Stimulated activated effector memory CD8-positive, alpha-beta T cell treated with anti-CD3 and anti-CD28 coated beads, Interleukin-12 subunit alpha, Interleukin-12 subunit beta, amount 100 ng/mL, for 72 hours (primary cell): ENCODE results near the gene HEPACAM.
A peak's percentile ranks its signal among the peaks of the same experiment; 100 is the strongest.

ENCODE experiments used
- ATAC-seq: fragments of 150-1000 bp; cut with Tn5 transposase; 2 replicates; pipeline ENCODE4 v1.10.0; 2021
- DNase-seq, 2 donors: peaks; one replicate each; pipeline ENCODE4 v3.0.0; 2021 to 2022; ENCODE audit warnings: low spot score in 2 of 2
- H3K27ac Mint-ChIP-seq: one replicate; pipeline ENCODE4 v1.8.0; 2022; ENCODE audit warnings: mild to moderate bottlenecking, mixed read lengths
- H3K36me3 Mint-ChIP-seq: one replicate; pipeline ENCODE4 v1.8.0; 2022; ENCODE audit warnings: mild to moderate bottlenecking, mixed read lengths
- H3K4me1 Mint-ChIP-seq: one replicate; pipeline ENCODE4 v1.8.0; 2022; ENCODE audit warnings: mixed read lengths
- H3K4me3 Mint-ChIP-seq: one replicate; pipeline ENCODE4 v1.8.0; 2022; ENCODE audit warnings: mild to moderate bottlenecking, mixed read lengths
- H3K9me3 Mint-ChIP-seq: one replicate; pipeline ENCODE4 v1.8.0; 2022; ENCODE audit warnings: mixed read lengths

The HEPACAM gene

GRCh38 chr11:124951341-124951740, 15.5 kb upstream of the HEPACAM start:
- Mint-ChIP-seq H3K36me3 (no peaks in the 10 kb centered on the region), H3K9me3 (peaks cover 7% of the 10 kb centered on the region), H3K4me3 (no peak overlapping the region), H3K4me1 (no peaks in the 10 kb centered on the region), H3K27ac (no peak overlapping the region)
- ATAC-seq, result no peak
- DNase-seq, result no peak

DNA sequence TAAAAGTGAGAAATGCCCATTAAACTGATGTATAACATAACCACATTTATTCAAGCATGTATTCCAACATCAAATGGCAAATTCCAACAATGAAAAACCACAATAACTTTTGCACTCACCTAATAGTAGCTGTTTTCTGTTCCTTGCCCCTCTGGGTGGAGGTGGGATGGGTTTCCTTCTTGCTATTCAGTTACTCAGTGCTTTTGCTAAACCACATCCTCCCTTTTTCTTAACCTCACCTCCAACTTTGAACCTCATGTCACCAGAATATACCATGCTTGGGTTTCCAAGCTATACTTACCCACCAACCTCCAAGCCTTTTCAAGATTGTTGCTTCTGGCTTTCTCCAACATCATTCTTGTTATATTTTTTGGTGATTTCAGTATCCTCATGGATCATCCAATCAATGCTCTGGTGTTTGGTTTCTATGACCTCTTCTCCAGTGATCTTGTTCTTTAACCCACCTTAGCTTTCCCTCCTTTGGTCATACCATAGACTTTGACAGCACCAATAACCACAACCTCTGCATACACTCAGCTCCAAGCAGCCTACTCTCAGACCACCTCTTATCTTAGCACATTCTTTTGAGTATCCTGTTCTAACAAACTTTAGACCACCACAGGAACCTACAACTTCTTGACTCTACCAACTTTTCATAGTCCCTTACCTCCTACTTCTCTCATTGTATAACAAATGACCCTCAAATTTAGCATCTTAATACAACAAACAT, 14.9 kb upstream of the HEPACAM start:
- Mint-ChIP-seq H3K27ac (no peak overlapping the region), H3K4me3 (no peak overlapping the region), H3K4me1 (no peaks in the 10 kb centered on the region), H3K36me3 (no peaks in the 10 kb centered on the region), H3K9me3 (peaks cover 7% of the 10 kb centered on the region)
- ATAC-seq, result peak; percentile 42
- no peak for DNase-seq

DNA sequence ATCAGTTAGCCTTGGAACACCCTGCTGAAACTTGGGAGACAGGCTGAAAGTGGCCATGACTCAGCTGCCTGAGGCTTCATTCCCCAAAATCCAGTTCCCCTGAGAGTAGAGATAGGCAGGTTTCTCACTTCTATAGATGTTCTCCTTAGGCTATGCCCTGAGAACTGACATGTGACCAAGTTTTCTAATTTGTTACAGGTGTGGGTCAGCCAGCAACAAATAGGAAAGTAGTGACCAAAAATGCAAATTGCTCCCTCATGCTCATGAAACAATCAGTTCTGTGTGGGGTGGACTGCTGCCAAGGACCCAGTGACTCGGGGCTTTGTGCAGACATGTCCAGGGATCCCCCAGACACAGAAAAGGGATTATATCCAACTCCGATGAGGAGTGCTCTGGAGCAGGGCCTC, 10.9 kb upstream of the HEPACAM start:
- DNase-seq (no peak), ATAC-seq (no peak)

DNA sequence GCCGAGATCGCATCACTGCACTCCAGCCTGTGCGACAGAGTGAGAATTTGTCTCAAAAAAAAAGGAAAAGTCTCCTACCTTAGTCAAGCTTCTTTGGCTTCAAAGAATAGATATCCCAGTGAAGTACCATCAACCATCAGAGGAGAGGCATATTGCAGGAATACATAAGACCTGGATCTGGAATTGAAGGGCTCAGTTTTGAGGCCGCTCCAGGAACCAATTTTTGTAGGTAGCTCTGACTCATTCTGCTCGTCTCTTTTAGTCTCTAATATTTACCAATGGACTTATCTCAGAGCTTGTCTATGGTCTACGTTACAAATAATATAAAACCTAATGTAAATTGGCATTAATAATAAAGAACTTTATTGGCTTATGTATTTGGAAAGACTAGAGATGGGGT, 10.0 kb upstream of the HEPACAM start:
- Mint-ChIP-seq H3K9me3 (peaks cover 7% of the 10 kb centered on the region), H3K4me1 (peaks cover 5% of the 10 kb centered on the region), H3K27ac (no peak overlapping the region), H3K4me3 (no peak overlapping the region), H3K36me3 (no peaks in the 10 kb centered on the region)
- DNase-seq (no peak), ATAC-seq (no peak)

More for the DNA sequence above, 10.9 kb upstream of the HEPACAM start:
- H3K36me3 Mint-ChIP-seq, result no peaks in the 10 kb centered on the region
- H3K4me1 Mint-ChIP-seq, result peaks cover 5% of the 10 kb centered on the region
- H3K27ac Mint-ChIP-seq, result no peak overlapping the region
- no peak overlapping the region for H3K4me3 Mint-ChIP-seq
- H3K9me3 Mint-ChIP-seq, result peaks cover 7% of the 10 kb centered on the region

GRCh38 chr11:124944565-124944964, 8.7 kb upstream of the HEPACAM start:
- no peaks in the 10 kb centered on the region for H3K36me3 Mint-ChIP-seq
- H3K4me1 Mint-ChIP-seq, result peaks cover 5% of the 10 kb centered on the region
- H3K9me3 Mint-ChIP-seq, result peaks cover 7% of the 10 kb centered on the region
- ATAC-seq (no peak), DNase-seq (no peak)
- no peak overlapping the region for H3K27ac Mint-ChIP-seq
- H3K4me3 Mint-ChIP-seq, result no peak overlapping the region

GRCh38 chr11:124943741-124944140, 7.9 kb upstream of the HEPACAM start:
- Mint-ChIP-seq H3K4me3 (no peak overlapping the region), H3K36me3 (no peaks in the 10 kb centered on the region), H3K4me1 (peaks cover 5% of the 10 kb centered on the region), H3K9me3 (peaks cover 6% of the 10 kb centered on the region), H3K27ac (peak overlapping the region; percentile 30)
- DNase-seq, result no peak
- ATAC-seq, result no peak

DNA sequence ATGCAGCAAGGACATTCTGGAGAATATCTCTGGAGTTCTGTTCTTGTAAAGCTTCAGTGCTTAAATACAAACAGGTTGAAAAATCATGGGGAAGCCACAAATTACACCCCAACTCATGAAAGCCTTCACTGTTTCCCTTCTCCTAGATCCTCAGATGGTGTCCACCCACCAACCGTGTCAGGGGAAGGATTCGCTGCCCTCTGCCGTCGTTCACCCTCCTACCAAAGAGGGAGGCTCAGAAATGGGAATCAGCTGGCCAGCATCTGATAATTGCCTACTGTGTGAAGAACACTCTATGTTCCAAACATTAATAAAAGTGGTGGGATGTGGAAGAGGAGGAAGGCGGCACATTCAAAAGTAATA, 7.4 kb upstream of the HEPACAM start:
- Mint-ChIP-seq H3K36me3 (no peaks in the 10 kb centered on the region), H3K4me3 (no peak overlapping the region), H3K4me1 (peaks cover 5% of the 10 kb centered on the region), H3K27ac (no peak overlapping the region), H3K9me3 (peaks cover under 1% of the 10 kb centered on the region)
- no peak for ATAC-seq
- no peak for DNase-seq

DNA sequence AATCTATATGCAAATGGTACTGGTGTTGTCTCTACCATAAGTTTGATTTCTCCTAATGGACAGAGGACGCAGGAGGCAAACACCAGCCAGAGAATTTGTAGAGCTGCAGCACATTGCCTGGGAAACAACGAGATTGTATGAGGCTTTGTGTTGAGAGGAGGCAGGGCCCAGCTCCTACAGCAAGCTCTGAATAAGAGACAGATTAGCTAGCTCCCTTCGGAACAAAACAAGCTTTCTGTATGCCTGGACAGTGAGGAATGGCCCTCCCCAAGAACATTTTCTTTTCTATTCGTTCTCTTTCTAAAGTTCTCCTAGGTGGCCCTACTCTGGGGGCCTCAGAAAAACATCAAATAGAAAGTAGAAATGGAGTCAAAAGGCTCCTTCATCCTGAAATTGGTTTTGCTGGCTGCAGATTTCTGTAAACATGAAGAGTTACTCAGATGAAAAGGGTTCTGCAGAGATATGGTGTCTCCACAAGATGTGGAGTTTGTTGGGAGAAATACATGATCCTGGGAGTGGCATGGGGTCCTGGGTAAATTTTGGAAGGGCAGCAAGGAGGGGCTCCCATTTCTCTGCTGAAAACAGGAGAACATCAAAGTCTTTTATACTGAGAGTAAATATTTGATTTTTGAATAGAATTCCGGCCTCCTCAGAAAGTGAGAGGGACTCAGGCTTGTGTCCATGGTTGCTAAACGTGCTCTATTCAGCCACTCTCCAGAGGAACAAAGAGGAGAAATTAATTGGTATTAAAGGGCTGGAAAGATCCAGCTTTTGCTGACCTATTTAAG, 6.8 kb upstream of the HEPACAM start:
- H3K4me1 Mint-ChIP-seq, result peaks cover 5% of the 10 kb centered on the region
- no peaks in the 10 kb centered on the region for H3K36me3 Mint-ChIP-seq
- no peak for DNase-seq
- no peaks in the 10 kb centered on the region for H3K9me3 Mint-ChIP-seq
- ATAC-seq, result no peak
- H3K27ac Mint-ChIP-seq, result no peak overlapping the region
- H3K4me3 Mint-ChIP-seq, result no peak overlapping the region

GRCh38 chr11:124941703-124942102, 5.9 kb upstream of the HEPACAM start:
- DNase-seq (no peak), ATAC-seq (no peak)
- peaks cover 5% of the 10 kb centered on the region for H3K4me1 Mint-ChIP-seq
- H3K4me3 Mint-ChIP-seq, result no peak overlapping the region
- H3K36me3 Mint-ChIP-seq, result no peaks in the 10 kb centered on the region
- no peak overlapping the region for H3K27ac Mint-ChIP-seq
- H3K9me3 Mint-ChIP-seq, result no peaks in the 10 kb centered on the region

- ATAC-seq, result no peak
- Mint-ChIP-seq H3K4me3 (no peak overlapping the region), H3K27ac (no peak overlapping the region), H3K4me1 (peaks cover 4% of the 10 kb centered on the region), H3K9me3 (no peaks in the 10 kb centered on the region), H3K36me3 (no peaks in the 10 kb centered on the region)
- DNase-seq, result no peak
Observed at GRCh38 chr11:124938970-124939369, 3.1 kb upstream of the HEPACAM start.

- no peaks in the 10 kb centered on the region for H3K4me1 Mint-ChIP-seq
- no peaks in the 10 kb centered on the region for H3K36me3 Mint-ChIP-seq
- H3K9me3 Mint-ChIP-seq, result no peaks in the 10 kb centered on the region
- ATAC-seq, result no peak
- H3K27ac Mint-ChIP-seq, result no peak overlapping the region
- no peak overlapping the region for H3K4me3 Mint-ChIP-seq
- DNase-seq, result peak in 1 of 2 donors; percentile 34
Observed at GRCh38 chr11:124938206-124938765, 2.4 kb upstream of the HEPACAM start.

DNA sequence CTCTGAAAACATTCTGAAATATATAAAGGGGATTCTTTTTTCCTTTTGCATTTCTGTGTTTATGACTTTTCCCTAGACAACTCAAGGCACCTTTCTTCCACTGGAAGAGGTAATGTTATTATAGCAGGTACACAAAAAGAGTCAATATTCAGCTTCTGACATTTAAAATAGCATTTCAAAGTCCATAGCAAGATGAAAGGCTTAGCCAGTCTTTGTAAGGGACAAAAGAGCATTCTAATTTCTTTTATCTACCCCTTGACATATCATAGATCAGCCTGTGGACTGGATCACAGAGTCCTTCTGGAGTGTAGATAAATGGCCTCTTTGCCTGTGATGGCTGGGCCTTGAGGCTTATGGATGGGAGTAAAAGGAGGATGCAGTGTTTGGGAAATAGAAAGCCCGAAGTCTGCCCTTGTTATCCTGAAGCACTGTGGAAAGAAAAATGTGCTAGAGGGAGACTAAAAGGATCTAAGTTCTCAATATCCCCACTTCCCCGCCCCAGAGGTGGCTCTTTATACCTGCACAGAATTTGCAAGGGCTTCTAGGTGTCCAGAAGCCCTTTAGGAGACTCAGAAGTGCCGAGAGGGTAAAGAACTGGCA, 1.6 kb upstream of the HEPACAM start:
- Mint-ChIP-seq H3K9me3 (no peaks in the 10 kb centered on the region), H3K27ac (no peak overlapping the region), H3K36me3 (no peaks in the 10 kb centered on the region), H3K4me3 (no peak overlapping the region), H3K4me1 (no peaks in the 10 kb centered on the region)
- DNase-seq, result no peak
- no peak for ATAC-seq

DNA sequence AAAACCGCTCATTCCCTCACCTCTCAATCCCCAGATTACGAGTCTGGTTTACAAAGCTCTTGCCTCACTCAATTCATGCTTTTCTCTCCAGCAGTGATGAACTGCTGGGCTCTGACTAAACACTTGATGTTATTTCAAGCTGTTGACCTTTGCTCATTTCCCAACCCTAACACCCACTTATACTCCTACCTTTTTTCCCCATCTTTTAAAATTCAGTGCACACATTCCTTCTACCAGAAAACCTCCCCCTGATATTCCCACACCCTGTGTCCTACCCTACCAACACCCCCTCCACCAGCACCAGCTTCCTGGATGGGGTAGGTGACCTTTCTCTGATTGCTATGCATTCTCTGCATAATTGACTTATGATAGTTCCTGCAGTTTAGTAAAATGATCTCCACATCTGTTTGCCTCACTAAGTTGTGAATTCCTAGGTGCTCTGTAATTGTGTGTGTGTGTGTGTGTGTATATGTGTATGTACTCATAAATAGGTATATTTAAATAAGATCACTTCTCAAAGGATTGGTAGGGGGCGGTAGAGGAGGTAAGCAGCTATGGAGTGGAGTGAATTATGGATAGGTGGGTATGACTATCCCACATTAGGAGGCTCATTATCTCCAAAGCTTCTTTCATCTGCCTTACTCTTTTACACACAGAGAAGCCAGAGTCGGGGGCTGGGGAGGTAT, 842 bp downstream of the HEPACAM start:
- Mint-ChIP-seq H3K9me3 (no peaks in the 10 kb centered on the region), H3K4me3 (no peak overlapping the region), H3K4me1 (no peaks in the 10 kb centered on the region), H3K27ac (no peak overlapping the region), H3K36me3 (no peaks in the 10 kb centered on the region)
- ATAC-seq (no peak), DNase-seq (peak in 1 of 2 donors; percentile 7)

- Mint-ChIP-seq H3K27ac (no peak overlapping the region), H3K36me3 (no peaks in the 10 kb centered on the region), H3K9me3 (no peaks in the 10 kb centered on the region), H3K4me3 (no peak overlapping the region), H3K4me1 (no peaks in the 10 kb centered on the region)
- ATAC-seq (no peak), DNase-seq (no peak)
Observed at GRCh38 chr11:124930799-124931198, 5.0 kb downstream of the HEPACAM start.

GRCh38 chr11:124928942-124929665, 6.7 kb downstream of the HEPACAM start:
- Mint-ChIP-seq H3K4me3 (no peak overlapping the region), H3K4me1 (no peaks in the 10 kb centered on the region), H3K27ac (no peak overlapping the region), H3K9me3 (no peaks in the 10 kb centered on the region), H3K36me3 (no peaks in the 10 kb centered on the region)
- ATAC-seq (no peak), DNase-seq (no peak)
